Mesodermal cell (in vitro differentiated cells): ENCODE data around the gene LY6G6C.
"Not testable (repeated sequence)": the region's sequence is repeated elsewhere in the genome, so short reads cannot be mapped to it uniquely, and the experiment has no call there.

Experiments
- H3K27ac ChIP-seq: 2 replicates; pipeline ENCODE4 v1.7.0; 2013; ENCODE audit warnings: mild to moderate bottlenecking, low read depth, low read length, moderate library complexity; ENCODE audit not compliant: severe bottlenecking
- H3K36me3 ChIP-seq: 2 replicates; pipeline ENCODE4 v1.7.1; 2013; ENCODE audit warnings: mild to moderate bottlenecking, low read length, moderate library complexity; ENCODE audit not compliant: control insufficient read depth, insufficient read depth
- H3K4me1 ChIP-seq: one replicate; pipeline ENCODE4 v1.7.1; 2013; ENCODE audit warnings: mild to moderate bottlenecking, low read length; ENCODE audit not compliant: insufficient read depth, control insufficient read depth, poor library complexity, severe bottlenecking
- H3K4me3 ChIP-seq: 2 replicates; pipeline ENCODE4 v1.7.0; 2013; ENCODE audit warnings: low read length, control low read depth, mild to moderate bottlenecking; ENCODE audit not compliant: insufficient read depth, poor library complexity, severe bottlenecking; ENCODE audit errors: extremely low read depth
- H3K9me3 ChIP-seq: 2 replicates; pipeline ENCODE4 v1.7.1; 2013; ENCODE audit warnings: mild to moderate bottlenecking, low read length, moderate library complexity; ENCODE audit not compliant: control insufficient read depth
- WGBS, 2 experiments: methylation state at CpG; one replicate each; pipeline ENCODE4 v1.1.5; 2013; ENCODE audit warnings: missing lambda C conversion rate in 2 of 2; ENCODE audit not compliant: insufficient coverage in 2 of 2; 5-methylcytosine and 5-hydroxymethylcytosine counted together

The LY6G6C gene

DNA sequence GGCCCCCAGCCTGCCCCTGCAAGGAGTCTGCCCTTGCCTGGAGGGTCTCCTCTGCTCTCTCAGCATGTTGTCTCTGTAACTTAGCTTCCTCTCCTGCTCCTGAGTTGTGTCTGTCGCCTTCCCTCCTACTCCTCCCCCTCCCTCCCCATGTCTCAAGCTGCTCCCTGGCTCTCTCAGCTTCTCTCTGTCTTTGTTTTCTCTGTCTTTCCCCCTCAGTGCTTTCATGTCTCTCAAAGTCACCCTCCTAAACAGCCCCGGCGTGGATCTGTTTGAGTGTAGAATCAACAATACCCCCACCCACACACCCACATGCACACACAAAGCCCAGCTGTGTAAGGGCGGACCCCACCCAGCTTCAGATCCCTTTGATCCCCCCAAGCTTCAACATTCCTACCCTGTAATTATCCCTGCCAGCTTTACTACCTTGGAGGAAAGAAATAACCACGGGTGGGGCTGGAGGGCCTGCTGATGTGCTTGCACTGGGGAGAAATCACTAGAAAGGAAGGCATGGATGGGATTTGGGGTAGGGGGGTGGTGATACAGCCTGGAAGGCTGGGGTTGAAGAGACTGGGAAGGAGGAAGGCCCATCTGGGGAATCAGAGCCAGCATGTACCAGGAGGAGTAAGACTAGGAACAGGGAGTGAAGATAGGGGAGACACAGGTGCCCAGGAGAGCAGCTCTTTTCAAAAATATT lies 7.4 kb downstream of the LY6G6C start:
- peak overlapping the region; percentile 72 for H3K27ac ChIP-seq

GRCh38 chr6:31713465-31713864 lies 8.1 kb downstream of the LY6G6C start:
- Histone ChIP-seq H3K36me3 (no peaks in the 10 kb centered on the region), H3K9me3 (no peaks in the 10 kb centered on the region), H3K27ac (peak overlapping the region; percentile 72), H3K4me1 (peaks cover 21% of the 10 kb centered on the region), H3K4me3 (no peak overlapping the region)
- WGBS, 2 experiments, result 68 to 79% methylated on average over 3 of the region's 4 CpGs

More for the DNA sequence above, 7.4 kb downstream of the LY6G6C start:
- Histone ChIP-seq H3K36me3 (no peaks in the 10 kb centered on the region), H3K4me3 (no peak overlapping the region), H3K9me3 (no peaks in the 10 kb centered on the region), H3K4me1 (peaks cover 21% of the 10 kb centered on the region)
- 9 to 15% methylated on average over 3 to 4 of the region's 5 CpGs for WGBS, 2 experiments

DNA sequence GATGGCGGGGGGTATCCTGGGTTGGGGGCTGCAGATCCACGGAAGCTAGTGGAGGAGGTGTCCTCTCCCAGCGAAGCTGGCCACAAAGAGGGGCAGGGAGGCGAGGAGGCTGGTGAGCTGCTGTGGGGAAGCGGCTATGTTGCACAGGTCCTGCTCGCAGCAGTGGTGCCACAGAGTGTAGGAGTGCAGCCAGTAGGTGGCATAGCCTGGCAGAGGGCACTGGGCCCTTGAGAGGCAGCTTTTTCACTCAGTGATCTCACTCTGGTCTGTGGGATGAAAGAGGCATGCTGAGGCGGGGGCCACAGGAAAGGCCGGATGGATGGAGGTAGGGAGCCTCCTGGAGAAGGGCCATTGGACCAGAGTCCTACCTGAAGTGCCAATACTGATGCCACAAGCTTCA lies 9.2 kb downstream of the LY6G6C start:
- 90 to 96% methylated on average over 4 to 8 of the region's 8 CpGs for WGBS, 2 experiments
- Histone ChIP-seq H3K36me3 (no peaks in the 10 kb centered on the region), H3K9me3 (no peaks in the 10 kb centered on the region), H3K27ac (no peak overlapping the region), H3K4me1 (peaks cover 21% of the 10 kb centered on the region), H3K4me3 (no peak overlapping the region)

DNA sequence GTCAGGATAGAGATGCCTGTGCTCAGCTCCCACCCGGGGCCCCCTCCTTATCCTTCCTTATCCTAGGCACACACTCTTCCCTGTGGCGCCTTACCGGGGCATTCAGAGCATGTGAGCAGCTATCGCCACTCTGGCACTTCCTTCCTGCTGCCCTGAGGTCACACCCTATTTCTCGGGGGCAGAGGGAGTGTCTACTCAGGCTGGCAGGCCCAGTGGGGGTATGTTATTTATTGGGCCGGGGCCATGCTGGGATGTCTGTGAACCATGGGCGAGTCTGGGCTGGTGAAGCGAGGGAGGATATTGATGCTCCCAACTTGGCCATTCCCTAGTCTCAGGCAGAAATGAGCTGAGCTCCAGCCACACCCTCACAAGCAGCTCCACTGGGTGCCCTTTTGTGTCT lies 10.3 kb downstream of the LY6G6C start:
- Histone ChIP-seq H3K4me1 (peaks cover 21% of the 10 kb centered on the region), H3K36me3 (no peaks in the 10 kb centered on the region), H3K27ac (no peak overlapping the region), H3K4me3 (no peak overlapping the region), H3K9me3 (no peaks in the 10 kb centered on the region)
- 82 to 93% methylated on average over 3 to 6 of the region's 8 CpGs for WGBS, 2 experiments

DNA sequence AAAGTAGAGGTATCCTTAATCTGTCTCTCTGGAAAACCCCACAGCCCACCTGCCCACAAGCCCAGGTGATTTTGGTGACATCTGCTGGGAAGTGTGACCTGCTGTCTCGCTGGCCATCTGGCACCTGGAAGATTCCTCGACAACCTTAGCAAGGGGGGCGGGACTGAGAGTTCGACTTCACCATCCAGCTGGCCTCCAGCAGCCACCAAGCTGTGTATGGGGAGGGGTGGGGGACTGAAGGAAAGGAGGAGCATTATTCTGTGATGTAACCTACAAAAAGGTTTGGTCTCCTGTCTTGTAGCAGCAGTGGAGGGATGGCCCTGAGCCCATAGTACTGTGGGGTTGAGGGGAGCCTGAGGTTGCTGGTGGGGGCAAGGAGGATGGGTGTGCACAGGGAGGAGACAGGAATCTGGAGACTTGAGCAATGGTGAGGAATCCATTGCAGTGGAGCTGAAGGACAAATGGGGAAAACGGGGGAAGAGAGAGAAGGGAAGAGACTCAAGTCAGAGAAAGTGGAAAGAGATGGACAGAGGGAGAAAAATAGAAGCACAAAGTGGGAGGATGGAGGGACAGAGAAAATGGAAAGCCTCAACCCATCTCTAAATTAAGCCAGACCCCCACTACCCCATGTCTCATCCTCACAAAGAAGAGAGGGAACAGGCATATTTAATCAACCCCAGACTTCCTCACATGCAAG lies 10.9 kb downstream of the LY6G6C start:
- Histone ChIP-seq H3K4me3 (no peak overlapping the region), H3K4me1 (peaks cover 21% of the 10 kb centered on the region), H3K9me3 (no peaks in the 10 kb centered on the region), H3K27ac (no peak overlapping the region), H3K36me3 (no peaks in the 10 kb centered on the region)
- 68 to 97% methylated on average over 3 to 5 of the region's 5 CpGs for WGBS, 2 experiments

GRCh38 chr6:31709157-31709556 lies 12.4 kb downstream of the LY6G6C start:
- WGBS, 2 experiments, result 91 to 94% methylated on average over 6 to 7 of the region's 11 CpGs

GRCh38 chr6:31708224-31708623 lies 13.3 kb downstream of the LY6G6C start:
- H3K27ac ChIP-seq, result no peak overlapping the region
- WGBS, 2 experiments, result 76 to 94% methylated on average over 2 of the region's 3 CpGs
- no peak overlapping the region for H3K4me3 ChIP-seq
- no peaks in the 10 kb centered on the region for H3K36me3 ChIP-seq
- peaks cover 8% of the 10 kb centered on the region for H3K4me1 ChIP-seq
- H3K9me3 ChIP-seq, result no peaks in the 10 kb centered on the region

More at GRCh38 chr6:31709157-31709556, 12.4 kb downstream of the LY6G6C start:
- not testable (repeated sequence) for H3K4me3 ChIP-seq, H3K9me3 ChIP-seq, H3K27ac ChIP-seq, H3K36me3 ChIP-seq
- H3K4me1 ChIP-seq, result peaks cover 17% of the 10 kb centered on the region

DNA sequence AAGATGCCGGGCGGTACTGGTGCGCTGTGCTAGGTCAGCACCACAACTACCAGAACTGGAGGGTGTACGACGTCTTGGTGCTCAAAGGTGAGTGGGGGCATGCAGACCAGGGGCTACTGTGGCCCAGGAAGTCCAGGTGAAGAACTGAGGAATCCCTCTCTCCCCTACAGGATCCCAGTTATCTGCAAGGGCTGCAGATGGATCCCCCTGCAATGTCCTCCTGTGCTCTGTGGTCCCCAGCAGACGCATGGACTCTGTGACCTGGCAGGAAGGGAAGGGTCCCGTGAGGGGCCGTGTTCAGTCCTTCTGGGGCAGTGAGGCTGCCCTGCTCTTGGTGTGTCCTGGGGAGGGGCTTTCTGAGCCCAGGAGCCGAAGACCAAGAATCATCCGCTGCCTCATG lies 13.8 kb downstream of the LY6G6C start:
- Histone ChIP-seq H3K36me3 (no peaks in the 10 kb centered on the region), H3K27ac (no peak overlapping the region), H3K4me1 (peaks cover 4% of the 10 kb centered on the region), H3K9me3 (no peaks in the 10 kb centered on the region), H3K4me3 (no peak overlapping the region)
- WGBS, 2 experiments, result 93 to 96% methylated on average over 6 to 8 of the region's 10 CpGs

DNA sequence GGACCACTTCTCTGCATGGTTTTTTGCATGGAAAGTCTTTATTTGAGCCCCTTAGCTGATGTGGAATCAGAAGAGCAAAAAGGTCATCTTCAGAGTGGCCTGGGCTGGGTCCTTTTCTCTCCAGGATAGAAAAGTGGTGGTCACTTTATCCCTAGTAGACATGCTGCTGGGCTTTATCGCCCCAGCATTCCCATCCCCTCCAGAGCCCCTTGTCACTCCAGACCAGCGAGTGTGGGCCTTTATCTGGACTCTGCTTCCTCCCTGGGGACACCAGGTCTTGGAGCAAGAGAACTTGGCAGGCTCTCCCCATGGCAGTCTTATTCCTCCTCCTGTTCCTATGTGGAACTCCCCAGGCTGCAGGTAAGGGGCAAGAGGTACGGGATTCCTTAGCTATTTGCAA lies 14.9 kb downstream of the LY6G6C start, which contains the start of gene LY6G6F:
Gene LY6G6F, plus strand, starts transcription at position 268 of the 400 bp plus-strand sequence. Its CDS starts 41 bp downstream, at position 309.
- 76% methylated on average over 2 of the region's 3 CpGs; no CpG with 5 or more reads in 1 of the 2 experiments for WGBS, 2 experiments
- Histone ChIP-seq H3K9me3 (no peaks in the 10 kb centered on the region), H3K4me1 (peaks cover 4% of the 10 kb centered on the region), H3K36me3 (peaks cover 1% of the 10 kb centered on the region), H3K4me3 (no peak within 1 kb of the TSS), H3K27ac (no peak within 1 kb of the TSS)

GRCh38 chr6:31705931-31706330 lies 15.6 kb downstream of the LY6G6C start:
- Histone ChIP-seq H3K4me1 (peaks cover 4% of the 10 kb centered on the region), H3K27ac (no peak overlapping the region)
- 93 to 96% methylated on average over 2 to 3 of the region's 6 CpGs for WGBS, 2 experiments

More at GRCh38 chr6:31705931-31706330, 15.6 kb downstream of the LY6G6C start:
- H3K9me3 ChIP-seq, result no peaks in the 10 kb centered on the region
- H3K4me3 ChIP-seq, result no peak overlapping the region
- H3K36me3 ChIP-seq, result peaks cover 7% of the 10 kb centered on the region
